GM21723 (cell line): ENCODE measurements around the gene MISP3.

ENCODE experiments used
- ATAC-seq: cut with Tn5 transposase; IDR thresholded peaks from one replicate; pipeline ENCODE4 v1.9.1; 2021; ENCODE audit warnings: mild to moderate bottlenecking, moderate library complexity; ENCODE audit not compliant: unreplicated experiment

MISP3 gene

GRCh38 chr19:14119146-14119545, 46.6 kb downstream of the MISP3 start:
- no peak for ATAC-seq

- no peak for ATAC-seq
These were observed 47.3 kb downstream of the MISP3 start for GRCh38 chr19:14119644-14120496.

GRCh38 chr19:14120497-14120780, 47.9 kb downstream of the MISP3 start:
- no peak for ATAC-seq

- ATAC-seq = no peak
These were observed 50.3 kb downstream of the MISP3 start for GRCh38 chr19:14122924-14123323.
